Ovary (tissue), 9 donors: ENCODE results near the gene TPSG1. TPM values are rescaled to one million over a fixed set of nuclear protein-coding genes. Genes with fewer than 3 reads are reported as not detected.

Source experiments
- DNase-seq, 5 donors: peaks; one replicate each; pipeline ENCODE4 v3.0.0-alpha.2; 2019 to 2020
- H3K27ac ChIP-seq, 2 donors: fragments of 200-600 bp; one replicate each; pipeline versions ENCODE4 v1.5.1 to v1.8.0; 2019 to 2022
- H3K27me3 ChIP-seq: fragments of 200-600 bp; one replicate; pipeline ENCODE4 v1.8.0; 2022
- H3K36me3 ChIP-seq: fragments of 200-600 bp; sonication (generic); one replicate; pipeline ENCODE4 v1.5.1; 2019
- H3K4me1 ChIP-seq: one replicate; pipeline ENCODE4 v1.8.1; 2013; ENCODE audit warnings: mild to moderate bottlenecking, moderate library complexity; ENCODE audit not compliant: insufficient read depth
- H3K4me3 ChIP-seq: fragments of 200-600 bp; sonication (generic); one replicate; pipeline ENCODE4 v1.5.1; 2017
- H3K9me3 ChIP-seq, 2 donors: fragments of 200-600 bp in 1 of 2; sonication (generic) in 1 of 2; one replicate each; pipeline versions ENCODE4 v1.5.1 to v1.8.1; 2013 to 2019; ENCODE audit warnings: mild to moderate bottlenecking in 1 of 2, moderate library complexity in 1 of 2
- EP300 ChIP-seq: sonication (generic); formaldehyde crosslinking; IDR thresholded peaks from one replicate; pipeline ENCODE4 v1.6.1; 2017; ENCODE audit warnings: antibody characterized with exemption
- POLR2A ChIP-seq: fragments of 450-650 bp; IDR thresholded peaks from one replicate; pipeline ENCODE4 v1.6.1; 2017; ENCODE audit warnings: antibody characterized with exemption, mild to moderate bottlenecking, moderate library complexity
- WGBS, 3 donors: extraction: QIAGEN DNeasy Blood & Tissue Kit in 1 of 3; methylation state at CpG; one replicate each; pipeline versions ENCODE4 v1.1.5 to v1.1.7; 2013 to 2017; 5-methylcytosine and 5-hydroxymethylcytosine counted together
- intact Hi-C, 4 donors: fragments of 100-400 bp; cut with DNase I; formaldehyde crosslinking; loops; one replicate each; pipeline versions ENCODE4 v1.11.0 to v1.15.1; 2022 to 2023
- polyA plus RNA-seq, 2 donors: library from polyadenylated mRNA; stranded (reverse); fragments of 200-250 nt in 1 of 2; fragments of 350-450 nt in 1 of 2; fragmentation: Illumina TruSeq in 1 of 2; extraction: RNeasy Lipid Tissue Mini Kit (QIAGEN cat#74804) in 1 of 2; gene quantifications; one replicate each; pipeline ENCODE4 v1.2.3, GENCODE V29; 2013 to 2014
- total RNA-seq, 7 donors: library from RNA; depleted of rRNA in 2 of 7; stranded (reverse); fragments of >200 nt in 2 of 7; fragmentation: NEBNext Ultra II Directional in 3 of 7; extraction: Animal tissue kit (Norgen Biotek cat#: 25700) in 3 of 7; gene quantifications; one replicate each; pipeline versions ENCODE4 v1.1.0 to v1.2.4, GENCODE V29; 2016 to 2023
- TF ChIP-seq, protein P1 (sequence below), 3 donors: fragments of 450-650 bp in 2 of 3; fragments of 200-600 bp in 1 of 3; IDR thresholded peaks; one replicate each; pipeline versions ENCODE4 v1.5.1 to v1.8.0; 2016 to 2022; ENCODE audit warnings: antibody characterized with exemption in 3 of 3, mild to moderate bottlenecking in 1 of 3
- donor health status: DM: no; HTN: no; CAD: no; lungs with moderate emphysema.
- donor health status: DM: no; HTN: no; CAD: no.
- donor health status: Bipolar disorder and iron deficiency.
- donor health status: DM: yes; HTN: yes; CAD: no.
- donor health status: DM: no; HTN: no; CAD: no.
- donor health status: DM: yes; HTN: yes; CAD: no.

TPSG1 gene
- total and polyA plus RNA-seq, 9 donors, result 0.08 to 1.3 (median 0.22) TPM; not detected in 6

DNA sequence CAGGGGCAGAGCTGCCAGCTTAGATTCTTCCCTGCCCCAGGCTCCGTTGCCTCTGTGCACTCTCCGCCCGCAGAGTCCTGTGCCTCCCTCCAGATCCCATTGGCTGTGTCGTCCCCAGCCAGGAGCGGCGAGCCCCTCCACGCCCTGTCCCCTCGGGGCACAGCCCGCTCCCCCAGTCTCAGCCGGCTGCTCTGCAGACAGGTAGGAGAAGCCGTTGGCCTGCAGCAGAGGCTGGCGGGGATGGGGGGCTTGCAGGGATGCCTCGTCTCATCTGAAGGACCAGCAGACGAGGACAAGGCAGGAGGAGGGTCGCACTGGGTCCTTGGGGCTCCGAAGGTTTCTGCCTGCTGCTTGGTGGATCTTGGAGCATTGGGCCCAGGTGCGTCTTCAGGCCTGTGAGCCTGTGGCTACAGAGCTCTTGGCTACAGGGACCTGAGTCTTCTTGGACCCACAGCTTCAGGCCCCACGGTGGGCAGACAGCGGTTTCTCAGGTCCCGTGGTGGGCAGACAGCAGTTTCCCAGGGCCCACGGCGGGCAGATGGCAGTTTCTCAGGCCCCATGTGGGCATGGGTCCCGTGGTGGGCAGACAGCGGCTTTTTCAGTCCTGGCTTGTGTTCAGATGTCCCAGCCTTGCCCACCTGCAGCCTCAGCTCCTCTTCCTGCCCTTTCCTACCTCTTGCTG, 6.0 kb downstream of the TPSG1 start:
- H3K27ac ChIP-seq, result no peak overlapping the region
- H3K4me3 ChIP-seq, result no peak overlapping the region
- intact Hi-C loops, result no loop called here
- no peak for DNase-seq
- no peaks in the 10 kb centered on the region for H3K27me3 ChIP-seq
- no peaks in the 10 kb centered on the region for H3K9me3 ChIP-seq
- no peaks in the 10 kb centered on the region for H3K36me3 ChIP-seq
- no peaks in the 10 kb centered on the region for H3K4me1 ChIP-seq
- 86 to 90% (median 89%) methylated on average over 21 to 24 of the region's 24 CpGs for WGBS, 3 donors
- TF ChIP-seq, protein P1, sequence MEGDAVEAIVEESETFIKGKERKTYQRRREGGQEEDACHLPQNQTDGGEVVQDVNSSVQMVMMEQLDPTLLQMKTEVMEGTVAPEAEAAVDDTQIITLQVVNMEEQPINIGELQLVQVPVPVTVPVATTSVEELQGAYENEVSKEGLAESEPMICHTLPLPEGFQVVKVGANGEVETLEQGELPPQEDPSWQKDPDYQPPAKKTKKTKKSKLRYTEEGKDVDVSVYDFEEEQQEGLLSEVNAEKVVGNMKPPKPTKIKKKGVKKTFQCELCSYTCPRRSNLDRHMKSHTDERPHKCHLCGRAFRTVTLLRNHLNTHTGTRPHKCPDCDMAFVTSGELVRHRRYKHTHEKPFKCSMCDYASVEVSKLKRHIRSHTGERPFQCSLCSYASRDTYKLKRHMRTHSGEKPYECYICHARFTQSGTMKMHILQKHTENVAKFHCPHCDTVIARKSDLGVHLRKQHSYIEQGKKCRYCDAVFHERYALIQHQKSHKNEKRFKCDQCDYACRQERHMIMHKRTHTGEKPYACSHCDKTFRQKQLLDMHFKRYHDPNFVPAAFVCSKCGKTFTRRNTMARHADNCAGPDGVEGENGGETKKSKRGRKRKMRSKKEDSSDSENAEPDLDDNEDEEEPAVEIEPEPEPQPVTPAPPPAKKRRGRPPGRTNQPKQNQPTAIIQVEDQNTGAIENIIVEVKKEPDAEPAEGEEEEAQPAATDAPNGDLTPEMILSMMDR (IDR thresholded peaks at IDR 0.05), result no peak

DNA sequence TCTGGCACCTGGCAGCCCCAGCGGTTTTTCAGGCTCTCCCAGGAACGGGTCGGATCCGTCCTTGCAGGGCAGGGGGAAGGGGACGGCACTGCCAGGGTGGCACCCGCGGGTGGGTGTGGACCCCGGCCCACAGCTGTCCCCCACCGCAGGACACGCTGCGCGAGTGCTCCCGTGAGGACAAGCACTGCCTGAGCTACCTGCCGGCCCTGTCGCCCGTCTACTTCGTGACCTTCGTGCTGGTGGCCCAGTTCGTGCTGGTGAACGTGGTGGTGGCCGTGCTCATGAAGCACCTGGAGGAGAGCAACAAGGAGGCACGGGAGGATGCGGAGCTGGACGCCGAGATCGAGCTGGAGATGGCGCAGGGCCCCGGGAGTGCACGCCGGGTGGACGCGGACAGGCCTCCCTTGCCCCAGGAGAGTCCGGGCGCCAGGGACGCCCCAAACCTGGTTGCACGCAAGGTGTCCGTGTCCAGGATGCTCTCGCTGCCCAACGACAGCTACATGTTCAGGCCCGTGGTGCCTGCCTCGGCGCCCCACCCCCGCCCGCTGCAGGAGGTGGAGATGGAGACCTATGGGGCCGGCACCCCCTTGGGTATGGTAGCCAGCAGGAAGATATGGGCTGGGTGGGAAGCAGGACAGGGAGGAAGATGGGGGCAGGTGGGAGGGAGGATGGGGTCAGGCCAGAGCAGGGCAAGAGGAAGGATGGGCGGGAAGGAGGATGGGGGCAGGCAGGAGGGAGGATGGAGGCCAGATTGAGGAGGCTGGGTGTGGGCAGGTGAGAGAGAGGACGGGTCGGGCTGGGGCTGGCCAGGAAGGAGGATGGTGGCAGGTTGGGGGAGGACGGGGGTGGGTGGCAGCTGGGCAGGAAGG, 6.8 kb downstream of the TPSG1 start:
- no peak overlapping the region for H3K27ac ChIP-seq
- 89 to 90% (median 89%) methylated on average over 47 to 49 of the region's 49 CpGs for WGBS, 3 donors
- DNase-seq, result no peak
- TF ChIP-seq, protein P1 (IDR thresholded peaks at IDR 0.05), result no peak
- TF ChIP-seq POLR2A (no peak), EP300 (no peak)
- H3K4me3 ChIP-seq, result no peak overlapping the region
- no peaks in the 10 kb centered on the region for H3K9me3 ChIP-seq
- H3K4me1 ChIP-seq, result no peaks in the 10 kb centered on the region
- intact Hi-C loops, result no loop called here
- H3K27me3 ChIP-seq, result no peaks in the 10 kb centered on the region
- no peaks in the 10 kb centered on the region for H3K36me3 ChIP-seq

DNA sequence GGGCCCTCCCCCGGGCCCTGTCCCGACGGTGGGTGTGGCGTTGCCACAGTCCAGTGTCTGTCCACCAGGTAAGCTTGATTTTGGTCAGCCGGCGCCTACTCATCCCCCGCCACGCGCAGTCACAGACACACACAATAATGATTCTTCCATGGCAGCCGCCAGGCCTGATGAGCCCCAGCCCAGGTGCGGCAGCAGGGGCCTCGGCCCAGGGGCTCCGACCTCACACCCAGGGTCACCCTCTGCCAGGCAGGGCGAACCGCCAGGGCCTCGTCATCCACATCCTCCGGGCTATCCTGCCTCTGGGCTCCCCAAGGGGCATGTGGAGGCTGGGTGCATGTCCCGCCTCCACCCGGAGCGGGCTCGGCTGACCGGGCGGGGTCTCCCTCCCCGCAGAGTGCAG, 7.5 kb downstream of the TPSG1 start:
- Histone ChIP-seq H3K27me3 (no peaks in the 10 kb centered on the region), H3K36me3 (no peaks in the 10 kb centered on the region), H3K27ac (no peak overlapping the region), H3K4me1 (no peaks in the 10 kb centered on the region), H3K4me3 (no peak overlapping the region), H3K9me3 (no peaks in the 10 kb centered on the region)
- intact Hi-C loops, result no loop called here
- 88 to 96% (median 90%) methylated on average over 17 to 24 of the region's 24 CpGs for WGBS, 3 donors
- TF ChIP-seq EP300 (no peak), POLR2A (no peak)
- TF ChIP-seq, protein P1 (IDR thresholded peaks at IDR 0.05), result no peak
- no peak for DNase-seq

DNA sequence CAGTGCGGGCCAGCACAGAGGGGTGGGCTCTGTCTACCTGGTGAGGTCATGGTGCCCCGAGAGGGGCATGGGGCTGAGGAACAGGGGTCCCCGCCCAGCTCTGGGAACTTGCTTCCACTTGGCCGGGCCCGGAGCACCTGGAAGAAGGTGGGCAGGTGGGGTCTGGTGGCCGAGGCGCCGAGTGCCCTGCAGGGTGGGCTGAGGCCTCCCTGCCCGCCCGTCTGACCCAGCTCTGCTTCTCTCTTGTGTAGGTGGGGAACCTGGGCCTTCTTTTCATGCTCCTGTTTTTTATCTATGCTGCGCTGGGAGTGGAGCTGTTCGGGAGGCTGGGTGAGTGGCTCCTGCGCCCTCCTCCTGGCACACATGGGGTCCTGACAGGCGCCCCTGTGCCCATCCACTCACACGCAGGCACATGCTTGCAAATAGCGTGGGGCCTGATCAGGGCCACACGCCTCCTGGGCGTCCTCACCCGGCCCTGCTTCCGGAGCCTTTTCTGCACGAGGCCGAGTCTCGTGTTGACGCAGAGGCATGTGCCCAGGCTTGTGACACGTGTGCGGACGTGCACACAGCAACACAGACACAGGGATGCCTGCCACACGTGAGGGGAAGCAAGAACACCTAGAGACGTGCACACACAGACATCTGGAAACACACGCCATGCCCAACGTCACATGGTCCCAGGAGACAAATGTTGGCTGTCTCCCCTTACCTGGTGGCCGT, 8.2 kb downstream of the TPSG1 start:
- Histone ChIP-seq H3K27ac (no peak overlapping the region), H3K4me3 (no peak overlapping the region), H3K4me1 (no peaks in the 10 kb centered on the region), H3K36me3 (no peaks in the 10 kb centered on the region), H3K27me3 (no peaks in the 10 kb centered on the region), H3K9me3 (no peaks in the 10 kb centered on the region)
- TF ChIP-seq, protein P1 (IDR thresholded peaks at IDR 0.05), result no peak
- TF ChIP-seq EP300, result no peak
- no peak for TF ChIP-seq POLR2A
- intact Hi-C loops, result no loop called here
- WGBS, 3 donors, result 86 to 90% (median 89%) methylated on average over 32 of the region's 32 CpGs
- no peak for DNase-seq
